Suprapubic skin (tissue), 4 donors: ENCODE measurements around the gene CFAP100. TPM values are rescaled to one million over a fixed set of nuclear protein-coding genes. Genes with fewer than 3 reads are reported as not detected.

Experiments used
- DNase-seq, 2 donors: peaks; one replicate each; pipeline ENCODE4 v3.0.0-alpha.2; 2019; ENCODE audit warnings: low spot score in 2 of 2
- H3K27ac ChIP-seq: fragments of 200-600 bp; sonication (generic); one replicate; pipeline ENCODE4 v1.5.1; 2019
- H3K27me3 ChIP-seq: fragments of 200-600 bp; sonication (generic); one replicate; pipeline ENCODE4 v1.5.1; 2019
- H3K36me3 ChIP-seq: fragments of 200-600 bp; sonication (generic); one replicate; pipeline ENCODE4 v1.5.1; 2019
- H3K4me1 ChIP-seq: fragments of 200-600 bp; sonication (generic); one replicate; pipeline ENCODE4 v1.5.1; 2019
- H3K4me3 ChIP-seq: fragments of 200-600 bp; sonication (generic); one replicate; pipeline ENCODE4 v1.5.1; 2019; ENCODE audit warnings: mild to moderate bottlenecking
- H3K9me3 ChIP-seq: fragments of 200-600 bp; sonication (generic); one replicate; pipeline ENCODE4 v1.5.1; 2019
- CTCF ChIP-seq, 2 donors: fragments of 200-600 bp in 1 of 2; fragments of 450-650 bp in 1 of 2; sonication (generic) in 1 of 2; IDR thresholded peaks; one replicate each; pipeline ENCODE4 v1.5.1; 2016 to 2019; ENCODE audit warnings: antibody characterized with exemption in 2 of 2, mild to moderate bottlenecking in 1 of 2, moderate library complexity in 1 of 2
- EP300 ChIP-seq: sonication (generic); formaldehyde crosslinking; IDR thresholded peaks from one replicate; pipeline ENCODE4 v1.6.1; 2017; ENCODE audit warnings: antibody characterized with exemption
- POLR2A ChIP-seq, 2 donors: fragments of 450-650 bp; IDR thresholded peaks; one replicate each; pipeline ENCODE4 v1.6.1; 2017; ENCODE audit warnings: antibody characterized with exemption in 2 of 2, mild to moderate bottlenecking in 2 of 2, moderate library complexity in 2 of 2
- POLR2AphosphoS5 ChIP-seq, 3 donors: sonication (generic); formaldehyde crosslinking; IDR thresholded peaks; one replicate each; pipeline ENCODE4 v1.6.1; 2017; ENCODE audit warnings: antibody characterized with exemption in 3 of 3
- WGBS: methylation state at CpG from one replicate; pipeline ENCODE4 v1.1.5; 2018; 5-methylcytosine and 5-hydroxymethylcytosine counted together
- total RNA-seq, 4 donors: library from RNA; depleted of rRNA; stranded (reverse); fragments of >200 nt; gene quantifications; one replicate each; pipeline ENCODE4 v1.1.0, GENCODE V29; 2016

The CFAP100 gene
- total RNA-seq, 4 donors from 2014 or later, result not detected

GRCh38 chr3:126459763-126460127 is 65.0 kb downstream of the CFAP100 start:
- Histone ChIP-seq H3K4me1 (no peaks in the 10 kb centered on the region), H3K4me3 (no peak overlapping the region), H3K27me3 (no peaks in the 10 kb centered on the region), H3K36me3 (peaks cover 92% of the 10 kb centered on the region), H3K27ac (no peak overlapping the region), H3K9me3 (no peaks in the 10 kb centered on the region)
- peak; percentile 44 to 59 for DNase-seq
- 88% methylated on average over 9 of the region's 9 CpGs for WGBS
- TF ChIP-seq EP300 (no peak), POLR2AphosphoS5 (IDR thresholded peaks at IDR 0.05) (no peak), CTCF (IDR thresholded peaks at IDR 0.05) (no peak), POLR2A (IDR thresholded peaks at IDR 0.05) (no peak)

- WGBS, result 86% methylated on average over 7 of the region's 7 CpGs
- H3K4me1 ChIP-seq, result no peaks in the 10 kb centered on the region
- no peaks in the 10 kb centered on the region for H3K27me3 ChIP-seq
- H3K36me3 ChIP-seq, result peaks cover 94% of the 10 kb centered on the region
- peak; percentile 20 to 44 for DNase-seq
- no peak overlapping the region for H3K27ac ChIP-seq
- no peak for TF ChIP-seq POLR2A (IDR thresholded peaks at IDR 0.05)
- TF ChIP-seq POLR2AphosphoS5 (IDR thresholded peaks at IDR 0.05), result no peak
- TF ChIP-seq EP300, result no peak
- TF ChIP-seq CTCF (IDR thresholded peaks at IDR 0.05), result no peak
- H3K4me3 ChIP-seq, result no peak overlapping the region
- H3K9me3 ChIP-seq, result no peaks in the 10 kb centered on the region
Observed at GRCh38 chr3:126460381-126460780, 65.7 kb downstream of the CFAP100 start.

GRCh38 chr3:126461450-126462070 is 66.9 kb downstream of the CFAP100 start:
- DNase-seq, result peak; percentile 25 to 61
- no peak overlapping the region for H3K27ac ChIP-seq
- TF ChIP-seq EP300 (no peak), CTCF (IDR thresholded peaks at IDR 0.05) (no peak), POLR2AphosphoS5 (IDR thresholded peaks at IDR 0.05) (no peak), POLR2A (IDR thresholded peaks at IDR 0.05) (no peak)
- no peaks in the 10 kb centered on the region for H3K4me1 ChIP-seq
- no peak overlapping the region for H3K4me3 ChIP-seq
- no peaks in the 10 kb centered on the region for H3K9me3 ChIP-seq
- 92% methylated on average over 15 of the region's 17 CpGs for WGBS
- H3K27me3 ChIP-seq, result no peaks in the 10 kb centered on the region
- H3K36me3 ChIP-seq, result peaks cover 98% of the 10 kb centered on the region

- TF ChIP-seq EP300, result no peak
- no peak for TF ChIP-seq POLR2A (IDR thresholded peaks at IDR 0.05)
- TF ChIP-seq POLR2AphosphoS5 (IDR thresholded peaks at IDR 0.05), result no peak
- TF ChIP-seq CTCF (IDR thresholded peaks at IDR 0.05), result no peak
- Histone ChIP-seq H3K4me3 (no peak overlapping the region), H3K27me3 (no peaks in the 10 kb centered on the region), H3K4me1 (peaks cover 12% of the 10 kb centered on the region), H3K27ac (no peak overlapping the region), H3K9me3 (no peaks in the 10 kb centered on the region), H3K36me3 (peaks cover 100% of the 10 kb centered on the region)
- peak in 1 of 2 donors; percentile 13 for DNase-seq
- WGBS, result 88% methylated on average over 2 of the region's 2 CpGs
Observed at GRCh38 chr3:126463521-126463920, 68.8 kb downstream of the CFAP100 start.

GRCh38 chr3:126464093-126464492 is 69.4 kb downstream of the CFAP100 start:
- Histone ChIP-seq H3K4me1 (peaks cover 13% of the 10 kb centered on the region), H3K4me3 (no peak overlapping the region), H3K27me3 (no peaks in the 10 kb centered on the region), H3K36me3 (peaks cover 100% of the 10 kb centered on the region), H3K9me3 (no peaks in the 10 kb centered on the region), H3K27ac (no peak overlapping the region)
- DNase-seq, result peak; percentile 6 to 15
- TF ChIP-seq CTCF (IDR thresholded peaks at IDR 0.05) (no peak), EP300 (no peak), POLR2A (IDR thresholded peaks at IDR 0.05) (no peak), POLR2AphosphoS5 (IDR thresholded peaks at IDR 0.05) (no peak)
- WGBS, result no CpG with 5 or more reads among the region's 4 CpGs
